ENCODE data around the gene AGA.

The AGA gene

DNA sequence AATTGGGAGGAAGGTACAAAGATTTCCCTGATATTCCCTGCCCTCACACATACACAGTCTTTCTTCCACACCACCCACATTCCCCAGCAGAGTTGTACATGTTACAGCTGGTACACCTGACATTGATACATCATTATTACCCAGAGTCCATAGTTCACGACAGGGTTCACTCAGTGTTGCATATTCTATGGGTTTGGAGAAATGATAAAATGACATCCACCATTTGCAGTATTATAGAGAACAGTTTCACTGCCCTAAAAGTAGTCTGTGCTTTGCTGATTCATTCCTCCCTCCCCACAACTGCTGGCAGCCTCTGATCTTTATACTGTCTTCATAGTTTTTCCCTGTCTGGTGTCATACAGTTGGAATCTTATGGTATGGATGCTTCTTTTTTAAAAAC is 15.0 kb downstream of the AGA start:
- Histone ChIP-seq H3K4me3 (no peak overlapping the region), H3K27me3 (no peaks in the 10 kb centered on the region), H3K4me1 (no peaks in the 10 kb centered on the region), H4K20me1 (no peaks in the 10 kb centered on the region), H3K9me3 (replicated peaks in 1 of 11) (no peaks in the 10 kb centered on the region), H3K27ac (no peak overlapping the region), H3K4me2 (no peak overlapping the region), H3K9ac (no peak overlapping the region), H3K36me3 (peaks cover 0 to 17% (median 5%) of the 10 kb centered on the region in 11 experiments; a peak in 9 of 22 replicates)
- TF ChIP-seq Cebpa-rat (IDR thresholded peaks at IDR 0.05) = no peak

DNA sequence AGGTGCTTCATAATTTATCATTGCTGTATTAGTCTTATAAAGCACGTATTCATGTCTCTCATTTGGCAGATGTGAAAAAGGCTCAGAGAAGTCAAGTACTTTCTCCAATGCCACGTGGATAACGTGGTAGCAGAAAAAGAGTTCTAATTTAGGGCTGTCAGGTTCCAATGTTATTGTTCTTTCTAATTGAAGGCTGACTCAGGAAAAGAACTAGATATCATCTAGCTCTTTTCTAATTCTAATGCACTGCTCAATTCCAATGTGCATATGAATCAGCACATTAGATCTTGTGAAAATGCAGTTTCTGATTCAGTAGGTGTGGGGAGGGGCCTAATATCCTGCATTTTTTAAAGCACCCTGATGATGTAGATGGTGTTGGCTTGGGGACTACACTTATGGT is 22.8 kb downstream of the AGA start:
- no peak for TF ChIP-seq Cebpa-rat (IDR thresholded peaks at IDR 0.05)
- no peak overlapping the region for H3K9ac ChIP-seq
- H3K36me3 ChIP-seq = no peaks in the 10 kb centered on the region
- no peaks in the 10 kb centered on the region for H3K27me3 ChIP-seq
- no peak overlapping the region for H3K27ac ChIP-seq
- H3K9me3 ChIP-seq (replicated peaks in 1 of 11) = peaks cover 13 to 28% (median 20%) of the 10 kb centered on the region in 11 experiments; a peak in 19 of 22 replicates
- H3K4me2 ChIP-seq = no peak overlapping the region
- no peaks in the 10 kb centered on the region for H3K4me1 ChIP-seq
- H4K20me1 ChIP-seq = no peaks in the 10 kb centered on the region
- H3K4me3 ChIP-seq = no peak overlapping the region

DNA sequence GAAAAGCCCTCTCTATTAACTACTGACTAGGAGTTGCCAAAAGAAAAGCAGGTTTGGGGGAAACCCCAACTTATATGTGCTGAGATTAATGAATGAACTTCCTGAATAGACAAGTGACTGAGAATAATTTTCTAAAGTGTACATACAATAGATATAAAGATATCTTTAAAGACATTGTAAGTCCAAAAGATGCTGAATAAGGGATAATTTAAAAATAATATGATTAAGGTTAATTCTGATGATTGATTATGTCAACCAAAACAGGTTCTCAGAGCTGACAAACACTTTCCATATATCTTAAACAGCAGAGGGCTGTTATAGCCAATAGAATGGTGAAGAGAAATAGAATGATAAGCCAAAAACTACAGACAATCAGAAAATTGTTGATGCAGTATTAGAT is 28.6 kb downstream of the AGA start:
- peaks cover 0 to 13% (median 8%) of the 10 kb centered on the region in 11 experiments; a peak in 11 of 22 replicates for H3K9me3 ChIP-seq (replicated peaks in 1 of 11)
- H3K4me1 ChIP-seq = no peaks in the 10 kb centered on the region
- TF ChIP-seq Cebpa-rat (IDR thresholded peaks at IDR 0.05) = no peak
- no peak overlapping the region for H3K9ac ChIP-seq
- H3K36me3 ChIP-seq = no peaks in the 10 kb centered on the region
- no peaks in the 10 kb centered on the region for H4K20me1 ChIP-seq
- no peaks in the 10 kb centered on the region for H3K27me3 ChIP-seq
- no peak overlapping the region for H3K4me2 ChIP-seq
- H3K27ac ChIP-seq = no peak overlapping the region
- H3K4me3 ChIP-seq = no peak overlapping the region

DNA sequence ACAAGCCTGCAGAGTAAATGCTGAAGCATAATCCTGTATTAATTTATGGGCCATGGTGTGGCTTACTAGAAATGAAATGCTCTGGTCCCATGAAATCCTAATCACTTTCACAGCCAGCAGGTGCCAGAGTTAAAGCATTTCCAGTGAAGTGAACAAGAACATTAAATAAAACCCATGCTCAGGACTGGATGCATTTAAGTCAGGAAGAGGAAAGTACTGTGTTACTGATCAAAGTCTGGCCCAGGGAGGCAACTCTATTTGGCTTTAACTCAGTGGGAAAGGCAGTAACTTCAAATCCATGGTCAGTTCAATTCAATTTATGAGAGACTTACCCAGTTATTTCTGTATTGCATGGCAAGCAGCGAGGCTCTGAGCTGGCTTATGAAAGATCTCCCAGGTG is 29.2 kb downstream of the AGA start:
- no peak overlapping the region for H3K4me3 ChIP-seq
- no peaks in the 10 kb centered on the region for H4K20me1 ChIP-seq
- no peak overlapping the region for H3K27ac ChIP-seq
- H3K4me2 ChIP-seq = no peak overlapping the region
- TF ChIP-seq Cebpa-rat (IDR thresholded peaks at IDR 0.05) = no peak
- H3K27me3 ChIP-seq = no peaks in the 10 kb centered on the region
- no peaks in the 10 kb centered on the region for H3K36me3 ChIP-seq
- H3K9me3 ChIP-seq (replicated peaks in 1 of 11) = peaks cover 0 to 14% (median 8%) of the 10 kb centered on the region in 11 experiments; a peak in 13 of 22 replicates
- H3K9ac ChIP-seq = no peak overlapping the region
- no peaks in the 10 kb centered on the region for H3K4me1 ChIP-seq

DNA sequence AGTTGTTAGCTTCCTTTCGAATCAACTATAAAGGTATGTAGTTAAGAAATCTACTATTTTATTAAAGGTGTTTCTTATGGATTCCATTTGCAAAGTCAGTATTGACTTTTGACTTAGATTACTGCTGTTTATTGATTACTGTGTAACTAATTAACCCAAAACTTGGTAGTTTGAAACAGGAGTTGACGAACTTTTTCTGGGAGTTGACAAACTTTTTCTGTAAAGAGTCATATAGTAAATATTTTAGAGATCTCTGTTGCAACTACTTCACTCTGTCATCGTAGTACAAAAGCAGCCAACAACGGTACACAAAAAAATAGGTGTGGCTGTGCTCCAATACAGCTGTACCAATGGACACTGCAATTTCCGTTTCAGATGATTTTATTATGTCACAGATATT is 30.2 kb downstream of the AGA start:
- Histone ChIP-seq H3K9me3 (replicated peaks in 1 of 11) (peaks cover 0 to 18% (median 9%) of the 10 kb centered on the region in 11 experiments; a peak in 13 of 22 replicates), H3K27ac (no peak overlapping the region), H3K4me1 (no peaks in the 10 kb centered on the region), H3K9ac (no peak overlapping the region), H3K4me2 (no peak overlapping the region), H3K36me3 (no peaks in the 10 kb centered on the region), H3K27me3 (no peaks in the 10 kb centered on the region), H4K20me1 (no peaks in the 10 kb centered on the region), H3K4me3 (no peak overlapping the region)
- no peak for TF ChIP-seq Cebpa-rat (IDR thresholded peaks at IDR 0.05)

DNA sequence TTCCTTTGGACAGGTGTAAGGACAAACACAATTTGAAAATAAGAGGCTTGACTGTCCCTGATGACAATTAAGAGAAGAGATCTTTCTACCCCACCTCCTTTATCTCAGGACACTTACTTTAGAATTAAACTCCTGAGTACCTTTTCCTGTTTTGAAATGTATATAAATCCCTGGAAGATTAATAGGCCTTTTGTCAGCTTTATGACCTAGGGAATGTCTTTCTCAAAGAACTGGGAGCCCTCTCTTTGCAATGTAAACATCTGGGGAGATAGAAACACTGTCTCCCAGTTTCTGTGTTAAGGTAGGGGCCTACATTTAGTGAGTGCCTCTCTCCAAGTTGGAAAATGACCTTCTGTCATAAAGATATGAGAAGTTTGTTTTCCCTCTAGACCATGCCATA is 31.7 kb downstream of the AGA start:
- H3K4me3 ChIP-seq = no peak overlapping the region
- H3K9me3 ChIP-seq (replicated peaks in 1 of 11) = peaks cover 0 to 9% (median under 1%) of the 10 kb centered on the region in 11 experiments; a peak in 7 of 22 replicates
- H3K9ac ChIP-seq = no peak overlapping the region
- no peak for TF ChIP-seq Cebpa-rat (IDR thresholded peaks at IDR 0.05)
- no peak overlapping the region for H3K4me2 ChIP-seq
- H4K20me1 ChIP-seq = no peaks in the 10 kb centered on the region
- no peaks in the 10 kb centered on the region for H3K27me3 ChIP-seq
- no peaks in the 10 kb centered on the region for H3K36me3 ChIP-seq
- no peak overlapping the region for H3K27ac ChIP-seq
- no peaks in the 10 kb centered on the region for H3K4me1 ChIP-seq

DNA sequence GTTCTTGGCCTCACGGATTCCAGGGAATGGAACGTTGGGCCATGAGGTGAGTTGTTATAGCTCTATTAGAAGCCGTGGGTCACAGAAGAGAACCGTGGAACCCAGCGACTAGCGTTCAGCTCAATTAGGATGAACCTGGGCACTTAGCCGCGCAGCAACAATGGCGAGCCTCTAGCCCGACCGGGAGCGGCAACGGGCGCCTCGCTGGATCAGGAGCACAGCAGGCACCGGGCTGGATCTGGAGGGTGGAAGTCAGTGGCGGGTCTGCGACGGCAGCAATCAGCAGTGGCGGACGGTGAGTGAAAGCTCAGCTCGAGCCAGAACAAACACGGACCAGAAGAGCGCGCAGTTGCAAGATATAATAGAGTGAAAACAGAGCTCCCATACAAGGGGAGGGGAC is 34.2 kb downstream of the AGA start:
- peaks cover 0 to 7% (median 0%) of the 10 kb centered on the region in 11 experiments; a peak in 3 of 22 replicates for H3K9me3 ChIP-seq (replicated peaks in 1 of 11)
- no peaks in the 10 kb centered on the region for H4K20me1 ChIP-seq
- no peak overlapping the region for H3K4me2 ChIP-seq
- H3K4me3 ChIP-seq = no peak overlapping the region
- H3K36me3 ChIP-seq = no peaks in the 10 kb centered on the region
- H3K27ac ChIP-seq = no peak overlapping the region
- TF ChIP-seq Cebpa-rat (IDR thresholded peaks at IDR 0.05) = no peak
- no peaks in the 10 kb centered on the region for H3K4me1 ChIP-seq
- H3K27me3 ChIP-seq = no peaks in the 10 kb centered on the region
- no peak overlapping the region for H3K9ac ChIP-seq

DNA sequence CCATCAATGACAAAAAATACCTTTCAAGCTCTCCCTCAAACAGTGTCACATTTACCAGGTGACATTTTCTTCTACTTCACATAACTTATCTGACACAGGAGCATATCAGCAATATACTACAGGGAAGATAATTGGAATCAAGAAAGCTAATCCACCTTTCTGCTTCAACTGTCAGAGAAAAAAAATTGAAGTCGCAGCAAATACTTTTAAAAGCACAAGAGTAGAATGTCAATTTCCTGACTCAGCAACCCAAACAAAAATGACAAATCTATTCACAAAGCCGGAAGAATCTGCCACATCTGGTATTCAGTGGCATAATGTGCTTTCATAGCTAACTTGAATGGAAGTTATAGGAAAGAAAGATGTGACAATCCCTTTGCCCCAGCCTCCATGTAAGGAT is 36.7 kb downstream of the AGA start:
- Histone ChIP-seq H3K36me3 (no peaks in the 10 kb centered on the region), H3K4me3 (no peak overlapping the region), H3K4me2 (no peak overlapping the region), H3K27ac (no peak overlapping the region), H3K9me3 (replicated peaks in 1 of 11) (peaks cover 0 to 7% (median 0%) of the 10 kb centered on the region in 11 experiments; a peak in 3 of 22 replicates), H3K27me3 (no peaks in the 10 kb centered on the region), H3K4me1 (peaks cover 12 to 20% (median 15%) of the 10 kb centered on the region in 10 experiments), H4K20me1 (no peaks in the 10 kb centered on the region), H3K9ac (no peak overlapping the region)
- no peak for TF ChIP-seq Cebpa-rat (IDR thresholded peaks at IDR 0.05)

DNA sequence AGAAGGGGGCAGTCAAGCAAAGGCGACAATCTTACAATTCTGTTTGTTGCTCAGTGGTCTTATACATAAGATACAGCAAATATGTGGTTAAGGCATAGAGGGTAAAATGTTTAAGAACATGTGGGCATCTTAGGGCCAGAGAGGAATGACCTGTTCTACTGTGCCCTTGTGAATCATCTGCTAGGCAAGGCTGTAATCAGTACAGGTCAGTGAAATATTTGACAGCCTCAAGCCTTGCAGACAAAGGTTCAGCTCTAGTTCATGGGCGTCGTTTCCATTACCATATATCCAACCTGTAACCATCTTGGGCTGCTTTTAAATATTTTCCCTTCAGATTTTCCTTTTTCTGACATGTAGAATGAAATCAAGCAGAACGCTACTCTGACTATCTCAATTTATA is 37.3 kb downstream of the AGA start:
- no peaks in the 10 kb centered on the region for H3K36me3 ChIP-seq
- H4K20me1 ChIP-seq = no peaks in the 10 kb centered on the region
- no peak overlapping the region for H3K4me2 ChIP-seq
- no peak overlapping the region for H3K9ac ChIP-seq
- no peak for TF ChIP-seq Cebpa-rat (IDR thresholded peaks at IDR 0.05)
- no peak overlapping the region for H3K27ac ChIP-seq
- no peak overlapping the region for H3K4me3 ChIP-seq
- H3K27me3 ChIP-seq = no peaks in the 10 kb centered on the region
- H3K9me3 ChIP-seq (replicated peaks in 1 of 11) = peaks cover 0 to 7% (median 0%) of the 10 kb centered on the region in 11 experiments; a peak in 3 of 22 replicates
- H3K4me1 ChIP-seq = peaks cover 12 to 25% (median 20%) of the 10 kb centered on the region in 10 experiments

DNA sequence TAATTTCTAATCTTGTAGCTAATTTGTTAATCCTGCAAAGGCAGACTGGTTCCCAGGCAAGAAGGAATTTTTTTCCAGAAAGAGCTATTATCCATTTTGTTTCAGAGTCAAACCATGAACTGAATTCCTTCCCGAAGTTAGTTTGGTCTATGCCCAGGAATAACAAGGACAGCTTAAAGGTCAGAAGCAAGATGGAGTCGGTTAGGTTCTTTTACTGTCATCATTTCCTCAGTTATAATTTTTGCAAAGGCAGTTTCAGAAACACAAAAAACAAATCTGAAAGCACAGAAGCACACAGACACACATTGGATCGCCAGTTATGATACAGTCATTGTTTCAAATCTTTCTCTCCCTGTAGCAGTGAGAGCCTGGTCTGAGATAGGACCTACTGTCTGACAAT is 37.9 kb downstream of the AGA start:
- no peak overlapping the region for H3K4me2 ChIP-seq
- no peak for TF ChIP-seq Cebpa-rat (IDR thresholded peaks at IDR 0.05)

More for the DNA sequence above, 37.9 kb downstream of the AGA start:
- Histone ChIP-seq H3K4me1 (peaks cover 12 to 29% (median 23%) of the 10 kb centered on the region in 10 experiments), H3K9me3 (replicated peaks in 1 of 11) (peaks cover 0 to 7% (median 0%) of the 10 kb centered on the region in 11 experiments; a peak in 2 of 22 replicates), H3K4me3 (no peak overlapping the region), H3K27ac (no peak overlapping the region), H3K9ac (no peak overlapping the region), H3K36me3 (no peaks in the 10 kb centered on the region), H4K20me1 (no peaks in the 10 kb centered on the region), H3K27me3 (no peaks in the 10 kb centered on the region)
